ENCODE data around the gene PRLR.

PRLR gene

GRCh38 chr5:35004771-35005170, 225.5 kb downstream of the PRLR start:
- H3K4me3 ChIP-seq (ENCODE audit: low read length), result no peak overlapping the region
- no peak for TF ChIP-seq ZNF274 (IDR thresholded peaks at IDR 0.05; ENCODE audit: low read depth, low read length)

- no peak overlapping the region for H3K4me3 ChIP-seq (ENCODE audit: low read length)
- no peak for TF ChIP-seq ZNF274 (IDR thresholded peaks at IDR 0.05; ENCODE audit: low read depth, low read length)
Observed at GRCh38 chr5:35004200-35004599, 226.1 kb downstream of the PRLR start.

- TF ChIP-seq ZNF274 (IDR thresholded peaks at IDR 0.05; ENCODE audit: low read depth, low read length), result no peak
- no peak overlapping the region for H3K4me3 ChIP-seq (ENCODE audit: low read length)
Observed at GRCh38 chr5:35003018-35003957, 227.0 kb downstream of the PRLR start.

- no peak overlapping the region for H3K4me3 ChIP-seq (ENCODE audit: low read length)
- TF ChIP-seq ZNF274 (IDR thresholded peaks at IDR 0.05; ENCODE audit: low read depth, low read length), result no peak
Observed at GRCh38 chr5:35002459-35002858, 227.8 kb downstream of the PRLR start.

GRCh38 chr5:35001842-35002241, 228.4 kb downstream of the PRLR start:
- no peak overlapping the region for H3K4me3 ChIP-seq (ENCODE audit: low read length)
- TF ChIP-seq ZNF274 (IDR thresholded peaks at IDR 0.05; ENCODE audit: low read depth, low read length), result no peak

All from GM08714 (cell line).